Activated effector memory CD4-positive, alpha-beta T cell treated with anti-CD3 and anti-CD28 coated beads, Interleukin-2, amount 50 U/mL, for 16 hours (primary cell): Measurements from ENCODE around the gene PTPRU.
"Not testable (repeated sequence)": the region's sequence is repeated elsewhere in the genome, so short reads cannot be mapped to it uniquely, and the experiment has no call there.

ENCODE experiments used
- DNase-seq: peaks from one replicate; pipeline ENCODE4 v3.0.0-alpha.2; 2020

The PTPRU gene

DNA sequence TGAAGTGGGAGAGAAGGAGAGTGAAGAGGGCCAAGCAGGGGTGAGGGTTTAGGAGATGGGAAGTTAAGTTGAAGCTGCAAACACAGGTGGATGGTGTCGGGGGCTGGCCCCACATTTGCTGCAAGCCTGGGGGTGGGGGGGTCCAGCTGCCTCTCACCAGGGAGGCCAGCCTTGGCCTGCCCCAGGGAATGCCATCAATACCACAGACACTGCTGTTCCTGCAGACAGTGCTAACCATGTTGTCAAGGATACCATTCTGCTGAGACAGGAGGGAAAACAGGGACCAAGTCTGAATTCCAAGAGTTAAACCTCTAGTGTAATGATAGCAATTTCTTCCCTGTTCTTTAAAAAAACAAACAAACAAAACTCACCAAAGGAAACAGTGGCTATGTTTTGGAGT, 13.6 kb upstream of the PTPRU start:
- DNase-seq, result no peak

DNA sequence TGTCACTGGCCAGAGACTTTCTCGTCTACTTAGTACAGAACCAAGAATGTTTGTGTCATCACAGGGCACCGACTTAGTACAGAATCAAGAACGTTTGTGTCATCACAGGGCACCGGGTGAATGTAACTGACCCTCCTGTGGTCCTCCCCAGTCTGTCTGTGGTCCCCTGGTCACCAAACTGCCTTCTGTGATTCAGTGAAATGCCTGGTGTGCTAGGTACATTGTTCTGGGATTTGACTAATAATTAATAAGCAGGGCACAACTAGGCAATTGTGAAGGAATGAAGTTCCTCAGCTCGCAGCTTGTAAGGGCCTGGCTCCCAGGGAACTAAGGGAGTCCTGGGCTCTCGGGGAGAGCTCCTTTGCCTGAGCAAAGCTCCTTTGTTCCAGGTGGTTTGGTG, 12.8 kb upstream of the PTPRU start:
- DNase-seq, result no peak

DNA sequence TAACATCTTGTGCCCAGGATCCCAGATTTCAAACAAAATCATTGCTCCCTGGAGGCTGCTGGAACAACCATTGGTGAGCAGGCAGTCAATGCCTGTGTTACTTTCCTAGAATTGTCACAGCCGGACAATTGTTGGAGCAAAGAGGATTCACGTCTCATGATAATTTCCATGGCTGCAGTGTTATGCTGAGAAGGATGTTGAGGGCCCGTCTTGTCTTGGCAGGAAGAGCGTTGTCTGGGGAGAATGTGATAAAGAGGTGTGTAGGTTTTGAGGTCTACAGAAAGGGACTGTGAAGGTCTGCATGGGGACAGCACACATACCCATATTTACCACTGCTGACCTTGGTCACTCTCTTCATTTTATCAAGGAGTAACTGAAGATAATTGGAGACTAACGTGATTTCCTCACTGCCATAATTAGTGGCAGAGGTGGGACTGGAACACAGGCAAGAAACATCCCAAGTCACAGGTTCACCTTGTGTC, 11.9 kb upstream of the PTPRU start:
- DNase-seq, result no peak

DNA sequence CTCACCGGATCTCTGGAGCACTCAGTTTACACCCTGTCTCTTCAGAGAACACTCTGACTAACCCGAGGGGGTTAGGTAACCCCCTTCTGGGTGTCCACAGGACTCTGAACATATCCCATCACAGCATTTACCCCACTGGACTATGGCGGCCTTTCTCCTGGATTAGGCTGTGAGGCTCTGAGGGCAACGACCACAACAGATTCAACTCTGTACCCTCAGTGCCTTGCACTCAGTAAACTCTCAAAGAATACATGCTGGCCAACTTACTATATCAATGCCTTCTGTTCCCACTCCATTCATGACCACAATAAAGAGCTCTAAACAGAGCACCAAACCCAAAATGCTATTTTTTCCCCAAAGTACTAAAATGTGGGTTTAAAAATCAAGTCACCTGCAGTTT, 11.0 kb upstream of the PTPRU start:
- no peak for DNase-seq

DNA sequence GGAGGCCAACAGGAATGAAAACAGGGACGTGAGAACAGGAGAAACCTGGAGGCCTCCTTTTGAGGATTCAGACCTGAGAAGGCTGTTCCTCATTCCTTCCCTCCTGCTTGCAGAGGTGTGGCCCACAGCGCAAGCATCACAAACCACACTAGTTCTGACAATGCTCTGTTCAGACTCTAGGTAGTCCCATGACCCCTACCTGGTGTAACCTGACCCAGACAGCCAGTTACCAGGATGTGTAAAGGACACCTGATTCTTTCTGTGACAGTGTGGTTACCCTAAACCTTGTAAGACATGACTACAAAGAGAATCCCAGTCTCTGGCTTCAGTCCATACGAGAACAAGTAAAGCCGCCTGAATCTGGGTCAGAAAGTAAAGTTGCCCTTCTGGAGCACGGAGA, 8.8 kb upstream of the PTPRU start:
- DNase-seq, result no peak

DNA sequence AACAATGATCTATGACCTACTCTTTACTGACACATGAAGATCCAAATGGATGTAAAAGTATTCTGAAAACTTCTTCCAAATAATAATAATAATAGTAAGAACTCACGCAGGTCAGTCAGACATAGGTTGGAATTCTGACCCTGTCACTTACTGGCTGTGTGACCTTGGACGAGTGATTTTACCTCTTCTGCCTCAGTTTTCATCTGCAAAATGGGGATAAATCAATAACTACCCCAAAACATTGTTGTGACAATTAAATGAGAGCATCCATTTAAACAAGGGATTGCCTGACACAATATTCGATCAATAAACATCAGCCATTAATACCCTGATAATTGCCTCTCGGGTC, 6.1 kb upstream of the PTPRU start:
- DNase-seq, result no peak

DNA sequence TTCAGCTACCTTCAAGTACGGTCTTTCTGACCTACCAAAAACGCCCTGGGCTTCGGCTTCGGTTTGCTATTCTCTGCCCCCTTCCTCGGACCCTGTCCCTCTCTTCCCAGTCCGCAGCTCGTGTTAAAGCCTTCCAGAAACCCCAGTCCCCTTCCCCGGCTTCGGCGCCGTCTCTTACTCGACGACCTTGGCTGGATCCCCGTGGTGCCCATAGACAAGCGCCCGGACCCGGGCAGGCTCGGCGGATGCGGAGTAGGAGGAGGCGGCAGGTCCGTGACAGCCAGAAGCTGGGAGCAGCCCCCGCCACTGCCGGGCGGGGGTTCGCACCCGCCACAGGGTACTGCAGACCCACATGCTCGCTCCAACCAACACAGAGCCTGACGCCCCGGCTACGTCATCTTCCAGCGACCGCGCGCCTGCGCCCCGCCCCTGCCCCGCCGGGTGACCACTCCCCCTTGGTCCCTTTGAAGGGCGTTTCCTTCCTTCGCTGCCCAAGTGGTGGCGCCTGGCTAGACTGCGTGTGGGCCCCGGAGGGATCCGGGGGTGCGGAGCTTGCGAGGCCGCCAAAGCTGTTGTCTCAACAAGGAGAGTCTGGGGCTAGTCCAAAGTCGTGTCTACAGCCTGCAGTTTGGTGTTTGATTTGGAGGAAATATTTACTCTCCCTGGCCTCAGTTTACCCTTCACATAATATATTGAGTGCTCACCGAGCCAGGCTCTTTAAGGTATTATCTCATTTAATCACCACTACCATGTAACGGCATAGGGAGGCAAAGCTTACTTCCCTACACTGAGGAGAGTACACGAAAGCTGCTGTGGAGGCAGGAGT, 5.6 kb upstream of the PTPRU start, which contains the start of gene MECR:
Gene MECR (minus strand): TSS at position 382 of the 826 bp plus-strand sequence. CDS start 28 bp downstream, at position 354.
- peak; percentile 98 for DNase-seq

DNA sequence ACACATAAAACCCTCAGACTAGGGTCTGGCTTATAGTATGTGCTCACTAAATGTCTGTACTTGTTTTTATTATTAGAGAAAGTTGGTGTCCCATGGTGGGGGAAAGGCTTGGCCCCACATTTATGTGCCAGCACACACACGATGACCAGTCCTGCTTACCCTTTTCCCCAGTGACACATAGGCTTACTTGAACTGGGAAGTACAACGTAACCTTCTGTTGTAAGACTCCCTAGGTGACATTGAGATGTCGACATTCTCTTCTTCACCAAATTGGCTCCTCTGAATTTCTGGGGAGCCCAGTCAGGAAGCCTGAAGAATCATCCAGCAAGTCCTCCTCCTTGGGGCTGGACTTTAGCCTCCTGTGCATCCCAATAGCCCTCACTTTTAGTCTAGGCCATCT, 3.9 kb upstream of the PTPRU start:
- DNase-seq, result no peak

DNA sequence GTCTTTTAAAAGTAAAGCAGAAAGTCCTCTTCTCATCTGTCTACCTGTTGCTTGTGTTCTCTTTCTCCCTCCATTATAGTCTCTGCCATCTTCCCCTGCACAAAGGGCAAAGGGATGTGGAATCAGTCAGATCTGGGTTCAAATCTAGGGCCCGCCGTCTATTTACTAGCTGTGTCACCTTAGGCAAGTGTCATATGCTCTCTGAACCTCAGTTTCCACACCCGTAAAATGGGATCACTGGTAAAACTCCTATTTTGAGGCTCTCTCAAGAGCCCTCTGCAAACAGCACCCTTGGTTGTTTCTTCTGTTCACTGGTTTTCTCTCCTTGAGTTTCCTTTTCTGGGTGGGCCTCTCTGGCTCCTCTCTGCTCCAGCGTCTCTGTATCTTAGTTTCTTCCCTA, 2.6 kb upstream of the PTPRU start:
- no peak for DNase-seq

DNA sequence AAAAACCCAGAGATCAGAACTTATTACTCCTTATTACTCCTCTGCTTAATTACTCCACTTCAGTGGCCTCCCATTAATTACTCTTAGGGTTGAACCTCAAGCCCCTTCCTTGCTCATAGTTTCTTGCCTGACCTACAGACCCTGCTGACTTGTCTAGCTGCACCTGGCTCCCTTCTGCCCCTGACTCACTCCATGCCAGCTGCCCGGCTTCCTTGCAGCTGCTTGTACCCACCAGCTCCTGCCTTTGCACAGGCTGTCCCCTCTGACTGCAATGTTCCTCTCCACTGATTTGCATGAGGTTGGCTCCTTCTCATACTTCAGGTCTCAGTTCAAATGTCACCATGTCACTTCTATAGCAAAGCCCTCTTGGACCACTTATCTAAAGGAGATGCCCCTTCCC, 1.9 kb upstream of the PTPRU start:
- no peak for DNase-seq

DNA sequence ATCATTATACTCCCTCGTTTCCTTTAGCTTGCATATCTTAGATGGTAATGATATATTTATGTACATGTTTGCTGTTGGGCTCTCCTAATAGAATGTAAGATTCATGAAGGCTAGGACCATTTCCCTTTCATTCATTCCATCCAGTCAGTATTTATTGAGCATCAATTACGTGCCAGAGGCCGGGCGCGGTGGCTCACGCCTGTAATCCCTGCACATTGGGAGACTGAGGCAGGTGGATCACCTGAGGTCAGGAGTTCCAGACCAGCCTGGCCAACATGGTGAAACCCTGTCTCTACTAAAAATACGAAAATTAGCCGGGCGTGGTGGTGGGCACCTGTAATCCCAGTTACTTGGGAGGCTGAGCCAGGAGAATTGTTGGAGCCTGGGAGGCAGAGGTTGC, 1.4 kb upstream of the PTPRU start:
- DNase-seq, result not testable (repeated sequence)

DNA sequence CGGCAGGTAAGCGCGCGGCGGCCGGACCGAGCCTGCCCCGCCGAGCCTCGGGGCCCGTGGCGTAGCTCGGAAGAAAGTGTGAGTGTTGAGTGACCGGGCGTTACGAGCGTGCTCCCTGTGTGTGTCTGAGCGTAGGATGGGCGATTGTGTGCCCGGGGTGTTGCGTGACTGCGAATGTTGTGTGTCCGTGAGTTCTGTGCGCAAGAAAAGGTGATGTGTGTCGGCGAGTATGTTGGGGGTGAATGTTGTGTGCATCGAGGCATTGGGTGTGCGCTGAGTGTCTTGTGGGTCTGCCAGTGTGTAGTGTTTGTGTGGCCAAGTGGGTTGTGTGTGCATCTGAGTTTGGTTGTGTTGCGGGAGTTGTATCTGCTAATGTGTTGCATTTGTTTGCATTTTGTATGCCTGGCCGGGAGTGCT, 398 bp downstream of the PTPRU start:
- DNase-seq, result no peak

DNA sequence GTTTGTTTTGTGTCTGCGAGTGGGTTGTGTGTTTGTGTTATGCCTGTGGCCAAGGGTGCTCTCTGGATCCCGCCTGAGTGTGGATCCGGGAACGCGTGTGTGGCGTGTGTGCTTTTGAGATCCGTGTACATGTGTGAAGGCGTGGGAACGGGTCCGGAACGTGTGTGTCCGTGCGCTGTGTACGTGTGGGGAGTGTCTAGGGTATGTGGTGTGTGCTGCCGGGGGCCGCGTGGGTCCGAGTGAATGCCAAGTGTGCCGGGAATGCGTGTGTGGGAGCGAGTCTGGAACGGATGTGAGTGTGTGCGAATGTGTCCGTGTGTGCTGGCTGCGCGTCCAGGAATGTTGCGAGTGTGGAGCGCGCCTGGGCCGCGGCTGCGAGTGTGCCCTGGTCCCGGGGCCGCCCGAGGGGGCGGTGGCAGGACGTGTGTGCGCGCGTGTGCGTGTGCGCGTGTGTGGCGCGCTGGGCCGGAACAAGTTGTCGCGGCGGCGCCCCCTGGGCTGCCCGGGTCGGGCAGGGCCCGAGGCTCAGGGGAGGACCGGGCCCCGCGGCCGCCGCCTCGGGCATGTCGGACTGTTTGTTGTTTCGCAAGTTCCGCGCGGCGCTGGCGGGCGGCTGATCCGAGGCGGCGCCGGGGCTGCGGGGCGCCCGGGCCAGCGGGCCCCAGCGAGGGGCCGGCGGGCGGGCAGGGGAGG, 953 bp downstream of the PTPRU start:
- no peak for DNase-seq

DNA sequence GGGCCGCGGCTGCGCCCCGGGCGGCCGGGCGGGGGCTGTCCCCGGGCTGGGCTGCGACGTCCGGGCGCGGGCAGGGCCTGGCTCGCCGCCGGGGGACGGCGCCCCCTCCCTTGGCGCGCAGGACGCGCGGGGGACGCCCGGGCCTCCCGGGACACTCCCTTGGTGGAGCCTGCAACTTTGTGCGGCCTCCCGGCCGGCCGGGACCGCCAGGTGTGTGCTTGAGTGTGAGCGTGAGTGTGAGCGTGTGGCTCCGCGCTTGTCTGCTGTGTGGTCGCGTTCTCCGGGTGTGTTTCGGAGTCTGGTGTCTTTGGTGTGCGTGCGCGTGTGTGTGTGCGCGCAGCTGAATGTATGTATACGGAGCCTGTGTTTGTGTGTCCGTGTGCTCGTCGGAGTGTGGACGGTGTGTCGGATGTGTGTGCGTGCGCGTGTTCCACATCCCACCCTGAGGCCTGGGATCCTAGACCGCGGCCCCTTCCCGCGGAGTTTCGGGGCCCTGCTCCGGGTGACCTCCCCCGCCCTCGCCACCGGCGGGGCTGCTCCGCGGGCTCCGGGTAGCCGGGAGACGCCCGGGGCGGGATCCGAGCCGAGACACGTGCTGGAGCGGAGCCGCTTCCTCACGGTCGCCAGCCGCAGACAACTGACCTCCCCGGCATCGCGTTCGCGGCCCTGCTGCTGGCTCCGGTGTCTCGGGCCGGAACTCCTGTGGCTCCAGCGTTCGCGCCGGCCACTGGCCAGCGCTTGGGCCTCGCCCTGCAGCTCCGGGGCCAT, 1.7 kb downstream of the PTPRU start:
- no peak for DNase-seq

DNA sequence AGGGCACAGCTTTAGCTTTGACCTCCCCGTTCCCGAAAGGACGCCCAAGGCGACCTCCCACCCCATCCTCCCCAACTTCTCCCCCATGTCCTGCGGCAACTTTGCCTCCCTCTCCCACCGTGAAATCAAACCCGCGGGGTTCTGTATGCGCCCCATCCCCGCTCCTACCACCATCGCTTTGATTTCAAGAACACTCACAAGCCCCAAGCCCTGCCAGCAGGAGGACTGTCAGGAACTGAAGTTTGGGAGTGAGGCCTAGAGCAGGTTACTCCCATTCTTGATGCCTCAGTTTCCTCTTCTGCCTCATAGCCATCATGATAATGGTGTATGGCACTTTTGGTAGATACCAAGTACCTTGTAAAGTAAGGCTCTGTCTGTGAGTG, 2.3 kb downstream of the PTPRU start:
- DNase-seq, result no peak

DNA sequence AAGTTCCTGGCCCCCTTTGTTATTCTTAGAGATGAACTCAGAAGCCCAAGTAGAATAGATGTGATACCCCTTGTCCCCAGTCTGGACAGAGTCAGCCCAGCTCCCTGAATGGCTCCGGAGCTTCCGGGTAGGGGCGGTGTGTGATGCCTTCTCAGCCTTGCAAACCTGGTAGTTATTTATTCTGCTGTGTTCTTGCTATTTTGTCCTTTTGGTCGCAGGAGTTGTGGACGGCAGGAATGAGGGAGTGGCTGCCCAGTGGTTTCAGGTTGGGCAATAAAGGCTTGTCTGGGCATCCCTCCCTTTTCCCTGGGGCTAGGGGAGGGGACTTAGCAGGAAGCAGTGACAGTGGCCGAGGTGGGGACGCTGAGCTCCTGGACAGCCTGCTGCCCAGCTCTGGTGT, 2.8 kb downstream of the PTPRU start:
- DNase-seq, result no peak

DNA sequence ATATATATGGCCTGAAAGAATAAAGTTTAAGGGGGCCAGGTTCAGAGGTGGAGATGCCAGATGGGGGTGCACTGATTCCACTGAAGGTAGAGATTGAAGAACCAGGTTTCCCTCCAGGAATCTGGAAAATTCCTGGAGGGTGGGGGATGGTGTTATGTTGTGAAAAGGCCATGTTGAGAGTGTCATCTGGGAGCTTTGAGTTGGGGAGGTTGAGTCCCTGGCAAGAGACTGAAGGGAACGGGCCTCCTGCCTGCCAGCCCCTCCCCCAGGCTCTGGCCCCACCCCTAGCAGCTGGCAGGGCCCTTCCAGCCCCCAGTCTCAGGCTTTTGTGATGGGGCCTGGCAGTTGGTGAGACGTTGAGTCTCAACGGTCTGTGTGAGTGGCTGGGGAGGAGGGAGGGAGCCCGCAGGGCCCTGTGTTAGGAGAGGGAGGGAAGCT, 4.1 kb downstream of the PTPRU start:
- DNase-seq, result no peak

DNA sequence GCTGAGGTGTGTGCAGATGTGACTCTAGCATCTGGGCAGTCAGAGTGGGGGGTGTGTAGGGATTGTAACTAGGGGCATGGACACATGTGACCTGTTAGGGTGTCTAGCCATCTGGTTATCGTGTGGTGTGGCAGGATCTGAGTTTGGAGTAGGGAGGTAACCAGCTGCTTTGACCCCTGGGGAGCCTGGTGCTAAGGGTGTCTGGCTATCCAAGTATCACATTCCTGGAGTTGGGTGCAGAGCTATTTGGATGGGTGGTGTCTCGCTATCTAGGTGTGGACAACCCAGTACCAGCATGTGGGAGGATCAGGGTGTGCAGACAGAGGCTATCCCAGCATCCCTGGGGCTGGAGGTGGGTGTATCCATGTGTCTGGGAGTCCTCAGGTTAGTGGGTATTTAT, 4.7 kb downstream of the PTPRU start:
- DNase-seq, result no peak

DNA sequence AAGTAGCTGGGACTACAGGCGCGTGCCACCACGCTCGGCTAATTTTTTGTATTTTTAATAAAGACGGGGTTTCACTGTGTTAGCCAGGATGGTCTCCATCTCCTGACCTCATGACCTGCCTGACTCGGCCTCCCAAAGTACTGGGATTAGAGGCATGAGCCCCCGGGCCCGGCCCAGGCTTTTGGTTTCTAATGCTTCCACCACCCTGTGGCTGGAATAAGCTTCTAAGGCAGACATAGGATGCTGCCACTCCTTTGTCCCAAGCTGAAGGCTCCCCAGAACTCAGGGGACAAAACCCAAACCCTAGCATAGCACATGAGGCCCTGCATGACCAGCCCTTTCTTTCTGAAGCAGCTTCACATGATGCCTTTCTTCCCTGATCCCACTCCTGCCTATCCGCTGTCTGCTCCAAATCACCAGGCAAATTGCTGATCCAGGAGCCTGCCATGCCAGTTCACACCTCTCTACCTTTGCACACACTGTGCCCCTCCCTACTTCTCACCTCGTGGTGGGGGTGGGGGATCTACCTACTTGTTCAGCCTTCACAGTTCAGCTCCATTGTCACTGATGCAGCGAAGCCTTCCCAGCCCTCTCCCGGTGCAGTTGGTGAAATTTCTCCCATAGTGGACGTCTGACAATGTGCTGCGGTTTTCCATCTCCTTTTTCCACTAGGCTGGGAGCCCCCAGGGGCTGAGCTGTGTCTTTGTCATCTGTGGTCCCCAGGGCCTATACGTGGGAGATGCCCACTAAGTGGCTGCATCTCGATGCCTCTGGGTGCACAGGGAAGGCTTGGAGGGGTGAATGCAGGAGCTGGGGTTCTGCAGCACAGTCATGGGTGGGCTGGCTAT, 6.9 kb downstream of the PTPRU start:
- DNase-seq, result no peak

DNA sequence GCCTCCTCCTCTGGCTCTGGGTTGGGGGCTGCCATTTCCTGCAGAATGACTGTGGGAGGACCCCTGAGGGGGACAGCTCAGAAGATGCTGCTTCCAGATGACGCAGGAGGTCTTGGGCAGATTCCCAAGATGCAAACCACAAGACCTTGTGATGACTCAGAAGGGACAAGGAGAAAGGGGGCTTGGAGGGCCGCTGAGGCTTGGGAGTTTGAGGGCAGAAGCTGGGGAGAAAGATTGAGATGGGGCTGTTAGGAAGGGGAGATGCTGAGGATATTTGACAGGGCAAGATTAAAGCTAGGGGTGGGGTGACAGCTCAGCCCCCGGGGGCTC, 7.5 kb downstream of the PTPRU start:
- DNase-seq, result no peak

DNA sequence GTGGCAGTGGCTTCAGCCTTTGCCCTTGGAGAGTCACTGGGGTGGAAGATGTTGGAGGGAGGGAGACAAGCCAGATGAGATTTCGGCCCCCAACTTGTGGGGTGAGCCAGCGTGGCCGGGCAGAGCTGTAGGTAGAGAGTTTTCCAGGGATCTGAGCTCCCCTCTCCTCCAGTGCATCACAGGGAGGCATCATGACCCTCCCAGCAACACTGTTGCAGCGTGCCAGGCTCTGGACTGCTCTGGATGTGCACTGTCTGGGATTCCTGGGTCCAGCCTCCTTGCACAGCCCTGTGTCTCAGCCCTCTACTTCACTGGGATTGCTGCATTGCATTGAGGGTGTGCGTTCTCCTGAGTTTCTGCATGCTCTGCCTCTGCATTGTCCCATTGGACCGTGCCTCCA, 8.9 kb downstream of the PTPRU start:
- DNase-seq, result no peak

DNA sequence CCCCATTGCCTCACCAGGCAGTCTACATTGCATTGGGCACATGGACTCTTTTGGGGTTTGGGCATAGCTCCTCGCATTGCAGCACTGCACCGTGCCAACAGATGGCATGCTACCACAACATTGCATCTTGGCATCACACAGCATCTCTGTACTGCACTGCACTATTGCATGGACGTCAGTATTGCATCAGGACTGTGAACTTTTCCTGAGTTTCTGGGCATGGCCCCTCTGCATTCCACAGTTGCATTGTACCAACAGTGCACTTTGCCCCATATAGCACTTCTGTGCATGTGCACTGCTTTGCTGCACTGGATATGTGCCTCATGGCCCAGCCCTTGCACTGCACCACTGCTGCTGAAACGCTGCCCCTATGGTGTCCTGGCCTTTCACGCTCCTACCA, 9.6 kb downstream of the PTPRU start:
- no peak for DNase-seq

DNA sequence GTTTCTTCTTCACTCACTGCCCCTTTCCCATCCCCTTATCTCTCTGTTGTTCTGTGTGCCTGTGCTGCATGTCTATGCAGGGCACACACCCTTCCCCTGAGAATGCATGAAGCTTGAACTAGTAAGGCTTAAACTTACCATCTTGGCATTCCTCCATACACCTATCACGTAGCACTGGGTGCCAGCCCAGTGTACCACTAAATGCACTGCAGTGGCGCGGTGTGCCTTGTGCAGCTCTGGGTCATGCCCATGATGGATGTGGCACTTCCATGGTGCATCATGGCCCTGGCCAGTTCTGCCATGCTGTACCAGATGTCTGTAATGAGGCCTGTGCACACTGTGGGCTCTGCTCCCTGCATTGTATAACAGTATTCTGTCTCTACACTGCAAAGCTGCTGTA, 10.7 kb downstream of the PTPRU start:
- DNase-seq, result no peak
